Measurements from ENCODE around the gene MYLK4.
A peak's percentile ranks its signal among the peaks of the same experiment; 100 is the strongest.

Gene MYLK4

GRCh38 chr6:2663123-2663522 lies 87.6 kb downstream of the MYLK4 start:
- no peak for DNase-seq (ENCODE audit: low read depth, low spot score)

- no peak for DNase-seq (ENCODE audit: low read depth, low spot score)
Measured at GRCh38 chr6:2661651-2662050, 89.1 kb downstream of the MYLK4 start.

GRCh38 chr6:2659882-2660281 lies 90.8 kb downstream of the MYLK4 start:
- DNase-seq (ENCODE audit: low read depth, low spot score) = no peak

GRCh38 chr6:2659381-2659780 lies 91.3 kb downstream of the MYLK4 start:
- DNase-seq (ENCODE audit: low read depth, low spot score) = no peak

GRCh38 chr6:2658788-2659187 lies 91.9 kb downstream of the MYLK4 start:
- DNase-seq (ENCODE audit: low read depth, low spot score) = no peak

- DNase-seq (ENCODE audit: low read depth, low spot score) = no peak
Measured at GRCh38 chr6:2656460-2657079, 94.2 kb downstream of the MYLK4 start.

GRCh38 chr6:2655844-2656433 lies 94.8 kb downstream of the MYLK4 start:
- no peak for DNase-seq (ENCODE audit: low read depth, low spot score)

- DNase-seq (ENCODE audit: low read depth, low spot score) = no peak
Measured at GRCh38 chr6:2653369-2654032, 97.2 kb downstream of the MYLK4 start.

GRCh38 chr6:2652611-2653010 lies 98.1 kb downstream of the MYLK4 start:
- no peak for DNase-seq (ENCODE audit: low read depth, low spot score)

- no peak for DNase-seq (ENCODE audit: low read depth, low spot score)
Measured at GRCh38 chr6:2651961-2652360, 98.8 kb downstream of the MYLK4 start.

- DNase-seq (ENCODE audit: low read depth, low spot score) = no peak
Measured at GRCh38 chr6:2651536-2651935, 99.2 kb downstream of the MYLK4 start.

GRCh38 chr6:2646346-2646745 lies 104.4 kb downstream of the MYLK4 start:
- no peak for DNase-seq (ENCODE audit: low read depth, low spot score)

GRCh38 chr6:2643935-2644539 lies 106.7 kb downstream of the MYLK4 start:
- no peak for DNase-seq (ENCODE audit: low read depth, low spot score)

- DNase-seq (ENCODE audit: low read depth, low spot score) = no peak
Measured at GRCh38 chr6:2643130-2643529, 107.6 kb downstream of the MYLK4 start.

GRCh38 chr6:2641044-2641725 lies 109.5 kb downstream of the MYLK4 start:
- no peak for DNase-seq (ENCODE audit: low read depth, low spot score)

- no peak for DNase-seq (ENCODE audit: low read depth, low spot score)
Measured at GRCh38 chr6:2640551-2640950, 110.2 kb downstream of the MYLK4 start.

GRCh38 chr6:2639896-2640295 lies 110.8 kb downstream of the MYLK4 start:
- no peak for DNase-seq (ENCODE audit: low read depth, low spot score)

- no peak for DNase-seq (ENCODE audit: low read depth, low spot score)
Measured at GRCh38 chr6:2639167-2639566, 111.6 kb downstream of the MYLK4 start.

- no peak for DNase-seq (ENCODE audit: low read depth, low spot score)
Measured at GRCh38 chr6:2636672-2637071, 114.0 kb downstream of the MYLK4 start.

GRCh38 chr6:2635911-2636310 lies 114.8 kb downstream of the MYLK4 start:
- DNase-seq (ENCODE audit: low read depth, low spot score) = no peak

GRCh38 chr6:2634139-2634964 lies 116.4 kb downstream of the MYLK4 start:
- peak; percentile 93 for DNase-seq (ENCODE audit: low read depth, low spot score)
